H1 (cell line): ENCODE results near the gene CNPY4. TPM values are rescaled to one million over a fixed set of nuclear protein-coding genes. Genes with fewer than 3 reads are reported as not detected.

ENCODE experiments used
- BACH1 ChIP-seq: IDR thresholded peaks from 2 replicates; pipeline ENCODE4 v1.6.1; 2012; ENCODE audit warnings: low read length, improper control_type of control experiment
- EGR1 ChIP-seq: IDR thresholded peaks from 2 replicates; pipeline ENCODE4 v1.6.1; 2011; ENCODE audit warnings: low read depth, low read length, borderline replicate concordance
- EP300 ChIP-seq, 2 experiments: IDR thresholded peaks; 1 replicate in 1 of 2; 2 replicates in 1 of 2; pipeline ENCODE4 v1.6.1; 2011 to 2012; ENCODE audit warnings: low read depth in 2 of 2, low read length in 2 of 2, mild to moderate bottlenecking in 2 of 2, borderline replicate concordance in 1 of 2, inconsistent platforms in 1 of 2, moderate library complexity in 1 of 2
- GABPA ChIP-seq: IDR thresholded peaks from 2 replicates; pipeline ENCODE4 v1.6.1; 2011; ENCODE audit warnings: mild to moderate bottlenecking, low read length, moderate library complexity, borderline replicate concordance; ENCODE audit not compliant: insufficient read depth
- HDAC2 ChIP-seq, 2 experiments: fragments of 300-600 bp in 1 of 2; sonication (generic) in 1 of 2; IDR thresholded peaks; 2 replicates each; pipeline ENCODE4 v1.6.1; 2011 to 2012; ENCODE audit warnings: low read depth in 2 of 2, low read length in 2 of 2, mild to moderate bottlenecking in 2 of 2, moderate library complexity in 2 of 2, borderline replicate concordance in 1 of 2, inconsistent platforms in 1 of 2
- KDM5A ChIP-seq: fragments of 200-600 bp; IDR thresholded peaks from 2 replicates; pipeline ENCODE4 v1.7.1; 2012; ENCODE audit warnings: mild to moderate bottlenecking, low read length, inconsistent platforms, mixed read lengths
- PHF8 ChIP-seq: fragments of 200-600 bp; sonication (generic); conservative IDR thresholded peaks from 2 replicates; pipeline ENCODE4 v1.7.1; 2012; ENCODE audit warnings: low read depth, mild to moderate bottlenecking, inconsistent platforms, low read length, moderate library complexity
- RBBP5 ChIP-seq: IDR thresholded peaks from 2 replicates; pipeline ENCODE4 v1.7.1; 2012; ENCODE audit warnings: low read depth, mild to moderate bottlenecking, inconsistent platforms, low read length, moderate library complexity, borderline replicate concordance
- SIN3A ChIP-seq, 2 experiments: IDR thresholded peaks in 1 of 2; conservative IDR thresholded peaks in 1 of 2; 2 replicates each; pipeline ENCODE4 v1.6.1; 2011 to 2012; ENCODE audit warnings: low read length in 2 of 2, improper control_type of control experiment in 1 of 2, low read depth in 1 of 2, mild to moderate bottlenecking in 1 of 2
- SP1 ChIP-seq: IDR thresholded peaks from 2 replicates; pipeline ENCODE4 v1.6.1; 2011; ENCODE audit warnings: low read depth, low read length
- TAF7 ChIP-seq: optimal IDR thresholded peaks from 2 replicates; pipeline ENCODE3; 2011; ENCODE audit warnings: low read depth, mild to moderate bottlenecking, inconsistent platforms, low read length, moderate library complexity, borderline replicate concordance
- TEAD4 ChIP-seq: IDR thresholded peaks from 2 replicates; pipeline ENCODE4 v1.6.1; 2012; ENCODE audit warnings: low read depth, low read length, inconsistent platforms, mixed read lengths
- polyA plus RNA-seq, 7 experiments: library from polyadenylated mRNA; depleted of rRNA in 3 of 7; stranded (reverse) in 5 of 7; unstranded in 2 of 7; fragments of >200 nt in 5 of 7; fragments of 200-250 nt in 2 of 7; gene quantifications; 1 replicate in 5 of 7; 2 replicates in 1 of 7; 4 replicates in 1 of 7; pipeline versions ENCODE4 v1.2.1 to v1.2.3, GENCODE V29; 2011 to 2013; ENCODE audit warnings: missing spikeins in 2 of 7, mixed read lengths in 2 of 7
- total RNA-seq: library from RNA; stranded (reverse); fragmentation: NEBNext Ultra II Directional; extraction: Animal tissue kit (Norgen Biotek cat#: 25700); gene quantifications from 2 replicates; pipeline ENCODE4 v1.2.1, GENCODE V29; 2021
- TF ChIP-seq, protein P1 (sequence below): IDR thresholded peaks from 2 replicates; pipeline ENCODE4 v1.6.1; 2011; ENCODE audit warnings: low read length, improper control_type of control experiment

CNPY4 gene
- total and polyA plus RNA-seq, 2 of the 8 experiments (the other 6 are each of a cell fraction or from before 2014, with no cell fraction given) = 10.2 to 15.3 TPM

DNA sequence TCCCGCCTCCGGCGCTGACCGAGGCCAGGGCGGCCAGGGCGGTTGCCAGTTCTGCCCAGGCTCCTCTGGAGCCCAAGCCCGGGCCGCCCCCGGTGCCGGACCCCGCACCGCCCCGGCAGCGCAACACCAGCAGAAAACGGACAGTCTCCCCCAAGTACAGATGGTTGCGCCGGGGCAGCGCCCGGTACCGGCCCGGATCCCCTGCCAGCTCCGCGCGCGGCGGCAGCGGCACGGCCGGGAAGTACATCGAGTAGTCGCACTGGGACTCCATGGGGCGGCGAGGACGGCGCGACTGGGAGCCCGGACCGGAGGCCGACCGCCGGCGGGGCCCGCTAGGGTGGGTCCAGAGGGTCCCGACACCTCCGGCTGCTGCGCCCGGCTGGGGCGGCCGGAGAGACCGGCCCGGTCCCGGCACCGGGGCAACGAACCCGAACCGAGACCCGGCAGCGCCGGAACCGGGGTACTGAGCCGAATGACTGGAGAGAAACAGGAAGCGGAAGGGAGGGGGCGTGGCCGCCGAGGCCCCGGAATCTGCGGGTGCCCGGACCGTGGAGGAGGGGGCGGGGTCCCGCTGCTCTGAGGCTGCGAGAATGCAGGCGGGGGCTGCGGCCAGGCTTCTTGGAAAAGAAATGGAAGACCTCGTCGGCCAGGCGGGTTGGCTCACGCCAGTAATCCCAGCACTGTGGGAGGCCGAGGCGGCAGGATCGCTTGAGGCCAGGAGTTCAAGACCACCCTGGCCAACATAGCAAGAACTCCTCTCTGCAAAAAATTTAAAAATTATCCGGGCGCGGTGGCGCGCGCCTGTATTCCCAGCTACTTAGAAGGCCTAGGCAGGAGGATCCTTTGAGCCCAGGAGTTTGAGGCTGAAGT is 39.0 kb downstream of the CNPY4 start, which contains the start of gene TRAPPC14 (continued):
- TF ChIP-seq TEAD4 = peak; percentile 83
- TF ChIP-seq HDAC2 (IDR thresholded peaks at IDR 0.05; ENCODE audit: borderline replicate concordance in 1 of 2, low read depth in 2 of 2, low read length in 2 of 2) = peak in 1 of 2 experiments; percentile 62; a peak in 1 of 4 replicates
- peak; percentile 21 for TF ChIP-seq TAF7
- TF ChIP-seq KDM5A = 0 out of 2 replicates have a peak, but pooled peaks have one; percentile 20
- TF ChIP-seq RBBP5 = peak; percentile 88; the same call in 1 of the 2 replicates
- peak in 1 of 2 experiments; percentile 27; a peak in 1 of 4 replicates for TF ChIP-seq SIN3A (conservative IDR thresholded peaks at IDR 0.05 in 1 of 2, IDR thresholded peaks at IDR 0.05 in 1 of 2; ENCODE audit: low read depth in 1 of 2, low read length in 2 of 2)
- TF ChIP-seq PHF8 = peak; percentile 74
- peak in 1 of 2 experiments; percentile 48; a peak in 1 of 3 replicates for TF ChIP-seq EP300 (IDR thresholded peaks at IDR 0.05; ENCODE audit: borderline replicate concordance in 1 of 2, low read depth in 2 of 2, low read length in 2 of 2)
- TF ChIP-seq SP1 = peak; percentile 28; the same call in 1 of the 2 replicates
- TF ChIP-seq BACH1 = no peak
- TF ChIP-seq GABPA = peak; percentile 70; the same call in 1 of the 2 replicates
- TF ChIP-seq EGR1 = peak; percentile 47; the same call in 1 of the 2 replicates
- TF ChIP-seq, protein P1, sequence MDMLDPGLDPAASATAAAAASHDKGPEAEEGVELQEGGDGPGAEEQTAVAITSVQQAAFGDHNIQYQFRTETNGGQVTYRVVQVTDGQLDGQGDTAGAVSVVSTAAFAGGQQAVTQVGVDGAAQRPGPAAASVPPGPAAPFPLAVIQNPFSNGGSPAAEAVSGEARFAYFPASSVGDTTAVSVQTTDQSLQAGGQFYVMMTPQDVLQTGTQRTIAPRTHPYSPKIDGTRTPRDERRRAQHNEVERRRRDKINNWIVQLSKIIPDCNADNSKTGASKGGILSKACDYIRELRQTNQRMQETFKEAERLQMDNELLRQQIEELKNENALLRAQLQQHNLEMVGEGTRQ = no peak
